Keratinocyte (primary cell): Measurements from ENCODE around the gene HSD17B2.

ENCODE experiments used
- EZH2 ChIP-seq: IDR thresholded peaks from one replicate; pipeline ENCODE4 v1.6.1; 2012; ENCODE audit warnings: inconsistent platforms, mild to moderate bottlenecking, low read length, moderate library complexity
- TF ChIP-seq, protein P1 (sequence below), 3 experiments: IDR thresholded peaks in 1 of 3; conservative IDR thresholded peaks in 1 of 3; optimal IDR thresholded peaks in 1 of 3; 2 replicates in 2 of 3; 3 replicates in 1 of 3; pipeline versions ENCODE3 to v1.5.1; 2011; ENCODE audit warnings: low read length in 3 of 3, mild to moderate bottlenecking in 3 of 3, moderate library complexity in 2 of 3, control low read depth in 1 of 3, inconsistent platforms in 1 of 3; ENCODE audit not compliant: insufficient read depth in 2 of 3; ENCODE audit errors: extremely low read depth in 1 of 3

- TF ChIP-seq, protein P1, sequence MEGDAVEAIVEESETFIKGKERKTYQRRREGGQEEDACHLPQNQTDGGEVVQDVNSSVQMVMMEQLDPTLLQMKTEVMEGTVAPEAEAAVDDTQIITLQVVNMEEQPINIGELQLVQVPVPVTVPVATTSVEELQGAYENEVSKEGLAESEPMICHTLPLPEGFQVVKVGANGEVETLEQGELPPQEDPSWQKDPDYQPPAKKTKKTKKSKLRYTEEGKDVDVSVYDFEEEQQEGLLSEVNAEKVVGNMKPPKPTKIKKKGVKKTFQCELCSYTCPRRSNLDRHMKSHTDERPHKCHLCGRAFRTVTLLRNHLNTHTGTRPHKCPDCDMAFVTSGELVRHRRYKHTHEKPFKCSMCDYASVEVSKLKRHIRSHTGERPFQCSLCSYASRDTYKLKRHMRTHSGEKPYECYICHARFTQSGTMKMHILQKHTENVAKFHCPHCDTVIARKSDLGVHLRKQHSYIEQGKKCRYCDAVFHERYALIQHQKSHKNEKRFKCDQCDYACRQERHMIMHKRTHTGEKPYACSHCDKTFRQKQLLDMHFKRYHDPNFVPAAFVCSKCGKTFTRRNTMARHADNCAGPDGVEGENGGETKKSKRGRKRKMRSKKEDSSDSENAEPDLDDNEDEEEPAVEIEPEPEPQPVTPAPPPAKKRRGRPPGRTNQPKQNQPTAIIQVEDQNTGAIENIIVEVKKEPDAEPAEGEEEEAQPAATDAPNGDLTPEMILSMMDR (optimal IDR thresholded peaks at IDR 0.05 in 1 of 3, IDR thresholded peaks at IDR 0.05 in 1 of 3, conservative IDR thresholded peaks at IDR 0.05 in 1 of 3; ENCODE audit: extremely low read depth in 1 of 3, insufficient read depth in 2 of 3, low read length in 3 of 3), result no peak
- no peak for TF ChIP-seq EZH2
These were observed 57.7 kb downstream of the HSD17B2 start for GRCh38 chr16:82092711-82093110.
